Testis (tissue), 2 donors: ENCODE measurements around the gene AMBP.

Source experiments
- POLR2A ChIP-seq: fragments of 450-650 bp; IDR thresholded peaks from one replicate; pipeline ENCODE4 v1.6.1; 2017; ENCODE audit warnings: antibody characterized with exemption, mild to moderate bottlenecking, moderate library complexity
- TF ChIP-seq, protein P1 (sequence below), 3 experiments: fragments of 450-650 bp in 2 of 3; fragments of 200-600 bp in 1 of 3; sonication (generic) in 1 of 3; IDR thresholded peaks; one replicate each; pipeline ENCODE4 v1.5.1; 2016 to 2019; ENCODE audit warnings: antibody characterized with exemption in 3 of 3, mild to moderate bottlenecking in 2 of 3, moderate library complexity in 1 of 3

DNA sequence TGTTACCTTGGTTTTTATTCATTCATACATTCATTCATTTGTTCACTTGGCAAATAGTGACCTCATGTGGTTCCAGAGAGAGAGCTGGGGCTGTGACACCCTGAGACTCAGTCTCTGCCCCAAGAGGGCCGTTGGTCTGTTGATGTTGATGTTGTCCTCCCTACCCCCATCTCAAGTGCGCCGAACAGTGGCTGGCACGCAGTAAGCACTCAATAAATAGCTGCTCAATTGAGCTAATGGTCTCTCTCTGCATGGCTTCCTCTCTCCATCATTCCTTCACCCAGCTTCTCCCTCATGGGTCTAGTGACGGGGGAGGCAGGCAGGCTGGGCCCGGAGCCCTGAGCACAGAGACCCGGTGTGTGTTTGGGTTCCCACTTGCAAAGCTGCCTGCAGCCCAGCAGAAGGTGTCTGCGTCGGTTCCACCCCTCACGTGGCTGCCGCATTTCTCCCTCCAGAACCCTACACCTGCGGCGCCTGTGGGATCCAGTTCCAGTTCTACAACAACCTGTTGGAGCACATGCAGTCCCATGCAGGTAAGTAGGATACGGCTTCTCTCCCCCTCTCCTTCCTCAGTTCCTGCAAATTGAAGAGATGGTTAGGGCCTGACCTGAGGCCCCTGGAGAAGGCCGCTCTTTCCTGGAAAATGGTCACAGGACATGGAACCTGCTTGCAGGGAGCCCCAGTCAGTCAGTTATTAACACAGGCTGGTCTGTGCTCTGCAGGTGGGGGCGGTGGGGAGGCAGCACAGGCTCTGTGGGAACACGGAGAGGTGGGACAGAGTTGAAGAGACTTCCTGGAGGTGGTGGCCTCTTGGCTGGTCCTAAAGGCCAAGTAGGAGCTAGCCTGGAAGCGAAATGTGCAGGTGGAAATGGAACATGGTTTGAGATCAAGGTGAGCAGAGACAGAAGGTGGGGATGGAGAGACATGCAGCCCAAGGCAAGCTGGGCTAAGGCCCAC lies 42.0 kb downstream of the AMBP start:
- TF ChIP-seq, protein P1, sequence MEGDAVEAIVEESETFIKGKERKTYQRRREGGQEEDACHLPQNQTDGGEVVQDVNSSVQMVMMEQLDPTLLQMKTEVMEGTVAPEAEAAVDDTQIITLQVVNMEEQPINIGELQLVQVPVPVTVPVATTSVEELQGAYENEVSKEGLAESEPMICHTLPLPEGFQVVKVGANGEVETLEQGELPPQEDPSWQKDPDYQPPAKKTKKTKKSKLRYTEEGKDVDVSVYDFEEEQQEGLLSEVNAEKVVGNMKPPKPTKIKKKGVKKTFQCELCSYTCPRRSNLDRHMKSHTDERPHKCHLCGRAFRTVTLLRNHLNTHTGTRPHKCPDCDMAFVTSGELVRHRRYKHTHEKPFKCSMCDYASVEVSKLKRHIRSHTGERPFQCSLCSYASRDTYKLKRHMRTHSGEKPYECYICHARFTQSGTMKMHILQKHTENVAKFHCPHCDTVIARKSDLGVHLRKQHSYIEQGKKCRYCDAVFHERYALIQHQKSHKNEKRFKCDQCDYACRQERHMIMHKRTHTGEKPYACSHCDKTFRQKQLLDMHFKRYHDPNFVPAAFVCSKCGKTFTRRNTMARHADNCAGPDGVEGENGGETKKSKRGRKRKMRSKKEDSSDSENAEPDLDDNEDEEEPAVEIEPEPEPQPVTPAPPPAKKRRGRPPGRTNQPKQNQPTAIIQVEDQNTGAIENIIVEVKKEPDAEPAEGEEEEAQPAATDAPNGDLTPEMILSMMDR (IDR thresholded peaks at IDR 0.05): no peak
- TF ChIP-seq POLR2A: no peak
